GM23338 (cell line): ENCODE results near the gene OAS2. TPM values are rescaled to one million over a fixed set of nuclear protein-coding genes. Genes with fewer than 3 reads are reported as not detected.

Source experiments
- ATAC-seq: fragments of 200-7000 bp; cut with Tn5 transposase; 3 replicates; pipeline ENCODE4 v1.9.1; 2020
- DNase-seq: peaks from one replicate; pipeline ENCODE4 v3.0.0-alpha.2; 2015; ENCODE audit warnings: low spot score
- H2AFZ ChIP-seq: fragments of 200-600 bp; sonication (generic); 2 replicates; pipeline ENCODE4 v1.8.0; 2016; ENCODE audit warnings: antibody characterized with exemption, mild to moderate bottlenecking, moderate library complexity
- H3F3A ChIP-seq: fragments of 200-600 bp; sonication (generic); replicated peaks from 2 replicates; pipeline ENCODE4 v1.8.0; 2017; ENCODE audit warnings: antibody characterized with exemption, mixed run types, low read depth
- H3K27ac ChIP-seq: fragments of 200-600 bp; sonication (generic); 2 replicates; pipeline ENCODE4 v1.6.1; 2016; ENCODE audit warnings: low read depth
- H3K27me3 ChIP-seq: fragments of 200-600 bp; sonication (generic); 2 replicates; pipeline ENCODE4 v1.8.0; 2016; ENCODE audit warnings: mild to moderate bottlenecking, mixed run types, moderate library complexity; ENCODE audit not compliant: insufficient read depth
- H3K36me3 ChIP-seq: fragments of 200-600 bp; sonication (generic); 2 replicates; pipeline ENCODE4 v1.8.0; 2016; ENCODE audit warnings: mild to moderate bottlenecking; ENCODE audit not compliant: insufficient read depth
- H3K4me1 ChIP-seq: fragments of 200-600 bp; sonication (generic); 2 replicates; pipeline ENCODE4 v1.8.0; 2016; ENCODE audit warnings: mild to moderate bottlenecking, moderate library complexity; ENCODE audit not compliant: insufficient read depth
- H3K4me2 ChIP-seq: fragments of 200-600 bp; sonication (generic); 2 replicates; pipeline ENCODE4 v1.7.1; 2017; ENCODE audit warnings: mixed run types
- H3K4me3 ChIP-seq: fragments of 200-600 bp; sonication (generic); 2 replicates; pipeline ENCODE4 v1.6.1; 2016; ENCODE audit warnings: mixed run types
- H3K79me2 ChIP-seq: fragments of 200-600 bp; sonication (generic); replicated peaks from 2 replicates; pipeline ENCODE4 v1.8.0; 2017; ENCODE audit warnings: mild to moderate bottlenecking; ENCODE audit not compliant: insufficient read depth
- H3K9me2 ChIP-seq: fragments of 200-600 bp; sonication (generic); 2 replicates; pipeline ENCODE4 v1.8.0; 2017; ENCODE audit not compliant: insufficient read depth
- H4K20me1 ChIP-seq: fragments of 200-600 bp; sonication (generic); replicated peaks from 2 replicates; pipeline ENCODE4 v1.8.0; 2017; ENCODE audit warnings: mild to moderate bottlenecking; ENCODE audit not compliant: insufficient read depth
- H3K27ac Mint-ChIP-seq: 2 replicates; pipeline ENCODE4 v1.8.0; 2020; ENCODE audit warnings: inconsistent platforms, mild to moderate bottlenecking, moderate library complexity, mixed read lengths
- H3K27me3 Mint-ChIP-seq: 3 replicates; pipeline ENCODE4 v1.8.0; 2022; ENCODE audit warnings: low read depth, mild to moderate bottlenecking, moderate library complexity, mixed read lengths, inconsistent platforms; ENCODE audit not compliant: insufficient read depth, poor library complexity
- H3K36me3 Mint-ChIP-seq: 3 replicates; pipeline ENCODE4 v1.8.0; 2021; ENCODE audit warnings: low read depth, mild to moderate bottlenecking, inconsistent platforms, moderate library complexity, mixed read lengths
- H3K4me1 Mint-ChIP-seq: 3 replicates; pipeline ENCODE4 v1.8.0; 2020; ENCODE audit warnings: mild to moderate bottlenecking, inconsistent platforms, mixed read lengths
- H3K4me3 Mint-ChIP-seq: 3 replicates; pipeline ENCODE4 v1.8.0; 2021; ENCODE audit warnings: moderate library complexity, mild to moderate bottlenecking, inconsistent platforms, mixed read lengths
- H3K9me3 Mint-ChIP-seq: 3 replicates; pipeline ENCODE4 v1.8.0; 2020; ENCODE audit warnings: moderate library complexity, mild to moderate bottlenecking, inconsistent platforms, mixed read lengths
- CREB1 ChIP-seq: fragments of 250-450 bp; sonication (Bioruptor Pico); IDR thresholded peaks from 2 replicates; pipeline ENCODE4 v1.5.0; 2020; ENCODE audit warnings: low read depth, mild to moderate bottlenecking, moderate library complexity
- EZH2 ChIP-seq: fragments of 200-600 bp; sonication (generic); IDR thresholded peaks from one replicate; pipeline ENCODE4 v1.8.0; 2017; ENCODE audit warnings: antibody characterized with exemption, mild to moderate bottlenecking, low read depth; ENCODE audit not compliant: unreplicated experiment
- REST ChIP-seq: IDR thresholded peaks from one replicate; pipeline ENCODE4 v1.6.1; 2018; ENCODE audit warnings: antibody characterized with exemption; ENCODE audit not compliant: unreplicated experiment
- STAT1 ChIP-seq: IDR thresholded peaks from one replicate; pipeline ENCODE4 v1.6.1; 2016; ENCODE audit warnings: antibody characterized with exemption; ENCODE audit not compliant: unreplicated experiment
- ZNF114 ChIP-seq: fragments of 250-450 bp; sonication (Bioruptor Pico); IDR thresholded peaks from 2 replicates; pipeline ENCODE4 v1.5.0; 2020; ENCODE audit warnings: mild to moderate bottlenecking, moderate library complexity
- ZNF331 ChIP-seq: fragments of 250-450 bp; sonication (Bioruptor Pico); IDR thresholded peaks from 2 replicates; pipeline ENCODE4 v1.5.0; 2020; ENCODE audit warnings: low read depth, mild to moderate bottlenecking, moderate library complexity
- ZNF462 ChIP-seq: fragments of 250-450 bp; sonication (Bioruptor Pico); IDR thresholded peaks from 2 replicates; pipeline ENCODE4 v1.5.0; 2020; ENCODE audit warnings: mild to moderate bottlenecking, moderate library complexity
- polyA plus RNA-seq: library from polyadenylated mRNA; unstranded; fragments of >200 nt; fragmentation: Nextera tagmentation; extraction: Ambion mirVana; gene quantifications from 2 replicates; pipeline ENCODE4 v1.2.1, GENCODE V29; 2016
- total RNA-seq: library from RNA; depleted of rRNA; stranded (reverse); fragments of >200 nt; shearing (Covaris generic); gene quantifications from 2 replicates; pipeline ENCODE4 v1.2.3, GENCODE V29; 2014

The OAS2 gene
- total and polyA plus RNA-seq, 2 experiments from 2014 or later: 0.10 TPM; not detected in 1

GRCh38 chr12:113056631-113057488 is 78.5 kb downstream of the OAS2 start, which contains the start of gene DTX1:
DTX1 (plus strand) TSS chr12:113056730; CDS start chr12:113058193, 1,463 bp downstream.
- no peaks in the 10 kb centered on the region for H3K9me2 ChIP-seq
- Mint-ChIP-seq H3K27me3 (peaks cover 21% of the 10 kb centered on the region), H3K4me3 (peak within 1 kb of the TSS; percentile 71), H3K4me1 (peaks cover 3% of the 10 kb centered on the region; the same call in 1 of the 3 replicates), H3K36me3 (no peaks in the 10 kb centered on the region), H3K9me3 (no peaks in the 10 kb centered on the region), H3K27ac (no peak within 1 kb of the TSS)
- H3K4me2 ChIP-seq: peak within 1 kb of the TSS; percentile 83
- H3K4me1 ChIP-seq: no peaks in the 10 kb centered on the region
- peaks cover 25% of the 10 kb centered on the region for H3K27me3 ChIP-seq
- no peak for TF ChIP-seq CREB1
- TF ChIP-seq ZNF331 (CRISPR knock-in tag): no peak
- TF ChIP-seq EZH2: no peak
- TF ChIP-seq STAT1: no peak
- H4K20me1 ChIP-seq: no peaks in the 10 kb centered on the region
- H2AFZ ChIP-seq: peak within 1 kb of the TSS; percentile 80
- peak; percentile 61 for ATAC-seq
- H3F3A ChIP-seq: 0 out of 2 replicates have a peak, but pooled peaks cover 5% of the 10 kb centered on the region
- H3K4me3 ChIP-seq: peak within 1 kb of the TSS; percentile 69
- no peaks in the 10 kb centered on the region for H3K79me2 ChIP-seq
- no peaks in the 10 kb centered on the region for H3K36me3 ChIP-seq
- no peak within 1 kb of the TSS for H3K27ac ChIP-seq
- DNase-seq: peak; percentile 48

GRCh38 chr12:113057565-113058485 is 79.5 kb downstream of the OAS2 start:
- H3K27me3 Mint-ChIP-seq: peaks cover 21% of the 10 kb centered on the region
- no peak overlapping the region for H3K27ac Mint-ChIP-seq
- no peaks in the 10 kb centered on the region for H3K4me1 ChIP-seq
- H3K79me2 ChIP-seq: no peaks in the 10 kb centered on the region
- 0 out of 2 replicates have a peak, but pooled peaks cover 5% of the 10 kb centered on the region for H3F3A ChIP-seq
- peak overlapping the region; percentile 83 for H3K4me2 ChIP-seq
- no peaks in the 10 kb centered on the region for H3K36me3 Mint-ChIP-seq
- no peaks in the 10 kb centered on the region; the same call in 1 of the 2 replicates for H4K20me1 ChIP-seq
- peak; percentile 53 for DNase-seq
- peak overlapping the region; percentile 60 for H3K4me3 Mint-ChIP-seq
- no peaks in the 10 kb centered on the region for H3K9me2 ChIP-seq
- H3K4me3 ChIP-seq: peak overlapping the region; percentile 69
- no peaks in the 10 kb centered on the region for H3K36me3 ChIP-seq
- H3K27ac ChIP-seq: no peak overlapping the region
- peak overlapping the region; percentile 78; the same call in 1 of the 2 replicates for H2AFZ ChIP-seq
- peaks cover 8% of the 10 kb centered on the region; the same call in 2 of the 3 replicates for H3K4me1 Mint-ChIP-seq
- ATAC-seq: peak; percentile 69
- H3K9me3 Mint-ChIP-seq: no peaks in the 10 kb centered on the region
- H3K27me3 ChIP-seq: peaks cover 25% of the 10 kb centered on the region
- TF ChIP-seq REST: no peak
- TF ChIP-seq CREB1: no peak
- TF ChIP-seq ZNF462: no peak
- no peak for TF ChIP-seq ZNF114 (CRISPR knock-in tag)
